Stimulated activated naive CD8-positive, alpha-beta T cell treated with anti-CD3 and anti-CD28 coated beads, Interleukin-15, Interleukin-2, amounts not matched to agents 100 U/mL and 50 U/mL, for 24 hours (primary cell): ENCODE data around the gene TCOF1.

Experiments
- ATAC-seq: fragments of 150-1000 bp; cut with Tn5 transposase; one replicate; pipeline ENCODE4 v1.10.0; 2021
- DNase-seq: peaks from one replicate; pipeline ENCODE4 v3.0.0; 2021

Gene TCOF1

DNA sequence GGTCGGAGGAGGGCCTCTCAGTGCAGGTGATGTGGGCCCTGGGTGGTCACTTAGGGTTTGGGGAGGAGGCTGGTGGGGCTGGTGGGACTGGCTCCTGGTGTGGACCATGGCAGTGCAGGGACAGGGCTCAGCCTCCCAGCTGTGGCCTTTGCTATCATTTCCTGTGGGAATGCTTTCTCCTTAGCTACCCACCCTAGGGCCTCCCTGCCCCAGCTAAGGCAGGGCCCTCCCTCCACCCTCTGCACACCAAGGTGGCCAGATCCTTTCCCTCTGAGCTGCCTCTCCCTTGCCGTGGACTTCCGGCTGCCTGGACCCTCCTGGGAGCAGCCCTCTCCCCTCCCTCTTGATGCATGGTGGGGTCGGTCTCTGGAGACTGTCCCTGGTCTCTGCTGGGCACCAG lies 32.1 kb upstream of the TCOF1 start:
- no peak for DNase-seq
- ATAC-seq, result no peak

DNA sequence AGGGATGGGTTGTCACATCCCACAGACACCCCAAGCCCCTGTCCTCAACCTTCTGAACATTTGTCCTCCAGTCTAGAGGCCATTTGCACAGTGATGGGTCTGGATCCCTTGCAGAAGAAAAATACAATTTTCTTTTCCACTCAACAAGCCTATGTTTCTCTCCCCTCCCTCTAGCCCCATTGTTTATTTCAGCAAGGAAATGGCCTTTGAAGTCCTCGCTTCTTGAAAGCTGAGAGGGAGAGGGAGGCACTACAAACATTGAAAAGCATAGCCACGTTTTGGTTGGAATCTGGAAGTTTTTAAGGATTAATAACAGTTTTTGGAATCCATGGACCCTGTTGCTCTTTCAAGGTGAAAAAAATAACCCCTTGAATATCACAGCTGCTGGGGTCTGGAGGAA lies 30.8 kb upstream of the TCOF1 start:
- no peak for ATAC-seq
- DNase-seq, result no peak

DNA sequence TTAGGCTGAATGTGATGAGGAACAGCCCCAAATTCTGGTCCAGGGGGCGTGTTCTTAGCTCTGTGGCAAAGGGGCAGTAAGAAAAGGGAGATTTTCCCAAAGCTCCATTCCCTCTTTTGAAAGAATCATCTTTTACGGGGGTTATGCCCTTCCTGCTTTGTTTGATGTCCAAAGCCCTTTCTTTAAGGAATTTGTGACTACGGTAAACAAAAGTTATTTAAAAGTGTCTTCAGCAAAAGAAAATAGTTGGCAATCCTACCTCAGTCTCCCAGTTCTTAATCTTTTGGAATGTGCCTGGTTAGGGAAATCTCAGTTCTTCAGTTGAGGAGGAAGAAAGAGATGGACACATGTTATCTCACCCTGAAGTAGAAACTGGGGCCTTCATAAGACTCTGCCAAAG lies 30.4 kb upstream of the TCOF1 start:
- ATAC-seq (no peak), DNase-seq (no peak)

DNA sequence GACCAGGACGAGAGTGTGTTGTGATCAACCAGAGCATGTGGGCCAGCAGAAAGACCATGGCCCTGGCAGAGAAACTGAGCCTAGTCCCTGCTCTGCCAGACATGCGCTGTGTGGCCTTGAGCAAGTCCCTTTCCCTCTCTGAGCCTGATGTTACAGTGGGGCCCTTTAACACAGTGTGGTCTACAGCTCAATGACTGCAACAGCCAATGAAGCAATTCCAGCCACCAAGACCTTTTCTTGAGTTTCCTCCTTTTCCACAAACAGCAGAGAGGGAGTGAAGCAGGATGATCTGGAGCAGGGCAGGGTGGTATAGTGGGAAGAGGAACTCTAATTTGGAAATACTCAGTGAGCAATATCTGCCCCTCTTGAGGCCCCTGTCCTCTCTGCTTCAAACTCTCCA lies 29.0 kb upstream of the TCOF1 start:
- no peak for ATAC-seq
- no peak for DNase-seq

DNA sequence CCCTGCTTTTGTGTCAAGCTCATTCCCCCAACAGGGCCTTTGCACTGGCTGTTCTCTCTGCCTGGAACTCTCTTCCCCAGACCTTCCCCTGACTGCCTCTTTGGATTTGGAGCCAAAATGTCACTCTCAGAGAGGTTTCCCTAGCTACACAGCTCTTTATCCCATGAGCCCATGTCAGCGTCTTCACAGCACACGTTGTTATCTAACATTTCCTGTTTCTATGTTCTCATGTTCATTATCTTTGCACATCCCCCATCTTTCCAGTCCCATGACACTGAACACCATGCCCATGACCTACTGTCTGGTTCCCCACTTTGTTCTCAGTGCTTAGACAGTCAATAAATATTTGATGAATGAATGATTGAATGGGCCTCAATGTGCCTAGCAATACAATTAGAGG lies 28.5 kb upstream of the TCOF1 start:
- DNase-seq (no peak), ATAC-seq (no peak)

DNA sequence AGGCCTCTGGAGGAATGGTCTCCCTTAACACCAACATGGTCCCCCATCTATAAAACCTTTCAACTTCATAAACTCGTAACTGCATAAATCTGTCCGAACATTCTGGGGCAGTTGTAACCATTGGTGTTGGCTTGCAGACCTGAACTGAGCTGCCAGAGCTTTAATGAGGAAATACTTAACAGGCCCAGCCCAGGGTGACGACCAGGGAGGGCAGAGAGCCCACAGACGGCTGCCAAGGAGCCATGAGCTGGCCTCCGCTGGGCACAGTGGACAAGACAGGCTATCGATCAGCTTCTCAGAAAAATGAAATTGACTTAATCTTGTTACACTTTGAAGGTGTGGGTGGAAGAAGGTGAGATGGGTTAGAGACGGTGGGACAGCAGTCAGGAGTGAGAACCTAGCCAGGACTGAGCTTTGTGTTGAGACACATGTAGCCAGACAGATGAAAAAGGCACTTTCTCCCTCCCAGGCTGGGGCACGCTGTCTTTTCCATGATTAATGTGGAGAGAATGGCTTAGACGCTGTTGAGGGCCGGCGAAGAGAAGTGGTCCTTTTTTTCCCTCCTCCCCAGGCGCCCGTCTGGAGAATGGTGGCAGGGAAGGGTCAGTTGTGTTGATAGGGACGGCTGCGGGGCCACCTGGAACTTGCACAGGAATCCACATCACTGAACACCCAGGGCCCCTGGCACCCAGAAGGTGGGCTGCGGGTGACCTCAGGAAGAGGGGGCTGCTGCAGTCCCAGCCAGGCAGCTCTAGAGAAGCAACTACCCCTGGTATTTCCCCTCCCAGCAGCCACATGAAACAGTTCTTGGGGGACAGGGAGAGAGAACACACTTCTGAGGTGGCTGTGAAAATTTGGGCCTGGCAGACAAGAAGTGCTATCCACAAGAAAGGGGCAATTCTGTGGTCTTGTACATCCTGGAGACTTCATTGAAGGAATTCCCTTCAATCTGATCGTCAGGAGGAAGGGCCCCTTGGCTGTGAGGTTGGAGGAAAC lies 27.3 kb upstream of the TCOF1 start:
- ATAC-seq (peak; percentile 14), DNase-seq (no peak)

DNA sequence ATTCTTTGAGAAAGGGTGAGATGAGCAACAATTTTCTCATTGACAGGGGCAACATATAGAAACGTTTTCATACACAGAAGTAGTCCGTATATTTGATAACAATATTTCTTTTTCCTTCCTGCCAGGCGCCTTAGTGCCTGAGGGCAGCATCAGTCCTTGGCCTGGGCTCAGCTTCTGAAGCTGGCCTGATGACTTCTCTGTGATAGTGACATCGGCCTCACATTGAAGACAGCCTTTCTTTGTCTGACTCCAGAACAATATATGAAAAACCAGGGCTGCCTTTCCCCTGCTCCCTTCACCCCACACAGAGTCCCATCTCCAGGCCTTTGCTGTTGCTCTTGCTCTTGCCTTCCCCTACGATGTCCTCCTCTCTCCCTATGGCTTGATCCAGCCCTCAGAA lies 24.1 kb upstream of the TCOF1 start:
- ATAC-seq (no peak), DNase-seq (no peak)

DNA sequence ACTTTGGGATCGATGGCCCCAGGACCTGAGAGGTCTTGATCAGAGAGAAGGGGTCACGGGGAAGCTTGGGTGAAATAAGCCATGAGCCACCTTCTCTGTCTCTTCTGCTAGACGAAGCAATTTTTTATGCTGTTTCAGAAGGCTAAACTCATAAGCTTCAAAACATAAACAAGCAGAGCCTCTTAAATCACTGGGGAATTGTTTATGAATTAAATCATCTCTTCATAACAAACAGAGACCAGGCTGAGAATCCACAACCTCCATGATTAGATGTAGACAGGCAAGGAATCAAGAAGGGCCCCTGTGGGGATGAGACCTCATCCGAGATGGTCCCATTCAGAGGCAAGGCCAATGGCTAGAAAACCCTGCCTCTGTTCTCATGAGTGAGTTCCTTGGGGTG lies 21.7 kb upstream of the TCOF1 start:
- ATAC-seq (no peak), DNase-seq (no peak)

DNA sequence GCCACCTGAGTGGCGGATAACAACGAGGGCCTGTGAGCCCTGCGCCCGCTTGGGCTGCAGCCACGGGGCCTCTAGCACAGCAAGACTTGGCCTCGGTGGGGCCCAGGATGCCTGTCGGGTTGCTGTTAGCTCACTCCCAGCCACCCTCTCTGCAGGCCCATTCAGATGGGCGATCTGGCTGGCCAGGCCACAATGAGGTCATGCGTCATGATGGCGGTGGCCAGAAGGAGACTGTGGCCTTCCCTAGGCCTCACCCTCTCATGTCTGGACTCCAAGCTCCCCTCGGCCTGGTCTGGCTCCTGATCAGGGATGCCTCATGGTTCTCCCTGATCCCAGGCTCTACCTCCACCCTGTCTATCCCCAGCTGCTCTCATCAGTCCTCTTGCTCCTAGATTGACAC lies 19.0 kb upstream of the TCOF1 start:
- DNase-seq, result no peak
- ATAC-seq, result no peak

DNA sequence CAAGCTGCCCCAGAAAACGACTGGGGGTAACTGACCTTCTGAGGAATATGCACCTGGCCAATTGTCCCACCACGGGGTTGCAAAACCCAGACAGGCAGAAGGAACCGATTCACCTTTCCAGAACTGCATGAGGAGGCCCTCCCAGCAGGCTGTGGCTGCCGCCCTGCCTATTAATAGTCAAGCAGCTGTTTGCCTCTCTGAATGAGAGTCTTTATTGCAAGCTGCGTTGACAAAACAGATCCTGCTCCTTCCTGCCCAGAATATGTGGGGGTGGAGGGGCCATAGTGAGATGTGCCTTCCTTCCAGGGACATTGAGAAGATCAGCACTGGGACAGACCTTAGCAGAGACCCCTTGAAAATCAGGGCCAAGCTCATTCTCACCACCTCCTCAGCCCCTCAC lies 18.3 kb upstream of the TCOF1 start:
- ATAC-seq, result no peak
- DNase-seq, result no peak

DNA sequence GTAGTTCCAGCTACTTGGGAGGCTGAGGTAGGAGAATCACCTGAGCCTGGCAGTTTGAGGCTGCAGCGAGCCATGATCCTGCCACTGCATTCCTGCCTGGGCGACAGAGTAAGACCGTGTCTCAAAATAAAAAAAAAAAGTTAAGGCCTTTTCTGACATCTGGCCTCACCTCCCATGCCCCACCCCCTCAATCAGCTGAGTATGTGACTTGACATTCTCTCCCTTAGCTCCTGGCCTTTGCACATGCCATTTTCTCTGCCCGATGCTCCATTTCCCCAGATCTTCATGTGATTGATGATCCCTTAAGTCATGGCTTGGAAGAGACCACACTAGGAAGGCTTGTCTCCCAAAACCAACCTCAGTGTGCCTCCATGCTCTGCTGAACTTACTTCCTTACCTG lies 17.7 kb upstream of the TCOF1 start:
- no peak for DNase-seq
- no peak for ATAC-seq

DNA sequence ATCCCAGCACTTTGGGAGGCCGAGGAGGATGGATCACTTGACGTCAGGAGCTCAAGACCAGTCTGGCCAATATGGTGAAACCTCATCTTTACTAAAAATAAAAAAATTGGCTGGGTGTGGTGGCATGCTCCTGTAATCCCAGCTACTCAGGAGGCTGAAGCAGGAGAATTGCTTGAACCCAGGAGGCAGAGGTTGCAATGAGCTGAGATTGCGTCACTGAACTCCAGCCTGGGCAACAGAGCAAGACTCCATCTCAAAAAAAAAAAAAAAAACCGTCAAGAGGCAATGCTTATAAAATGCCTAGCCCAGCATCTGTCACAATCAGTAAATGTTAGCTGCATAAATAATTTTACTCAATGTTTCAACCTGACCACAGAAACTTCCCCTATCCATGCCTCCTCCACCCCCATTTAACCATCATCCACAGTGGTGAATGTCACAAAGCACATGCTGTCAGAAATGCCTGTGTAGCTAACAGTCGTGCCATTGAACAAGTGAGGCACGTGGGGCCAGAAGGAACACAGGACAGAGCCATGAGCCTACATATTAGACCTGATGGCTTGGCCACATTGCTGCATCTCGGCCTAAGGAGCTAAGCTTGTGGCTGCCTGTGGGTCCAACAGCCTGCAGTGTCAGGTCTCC lies 16.8 kb upstream of the TCOF1 start:
- ATAC-seq (peak; percentile 86), DNase-seq (no peak)

DNA sequence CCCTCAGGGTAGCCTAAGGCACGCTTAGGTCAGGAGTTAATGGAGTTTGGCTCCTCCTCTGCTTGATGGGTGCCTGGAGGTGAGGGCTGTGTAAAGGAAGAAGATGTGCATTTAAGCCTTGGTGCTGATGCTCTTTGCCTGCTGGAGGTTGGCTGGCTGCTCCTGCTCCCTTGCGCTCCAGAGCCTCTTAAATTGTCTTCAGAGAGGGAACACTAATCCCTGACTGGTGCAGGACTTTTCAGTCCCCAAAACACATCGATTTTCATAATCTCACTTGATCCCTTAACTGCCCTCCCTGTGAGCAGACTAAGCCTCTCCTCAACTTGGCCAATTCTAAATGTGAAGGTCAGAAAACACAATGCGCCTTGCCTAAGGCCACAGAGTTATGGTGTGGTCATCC lies 16.2 kb upstream of the TCOF1 start:
- ATAC-seq (no peak), DNase-seq (no peak)

DNA sequence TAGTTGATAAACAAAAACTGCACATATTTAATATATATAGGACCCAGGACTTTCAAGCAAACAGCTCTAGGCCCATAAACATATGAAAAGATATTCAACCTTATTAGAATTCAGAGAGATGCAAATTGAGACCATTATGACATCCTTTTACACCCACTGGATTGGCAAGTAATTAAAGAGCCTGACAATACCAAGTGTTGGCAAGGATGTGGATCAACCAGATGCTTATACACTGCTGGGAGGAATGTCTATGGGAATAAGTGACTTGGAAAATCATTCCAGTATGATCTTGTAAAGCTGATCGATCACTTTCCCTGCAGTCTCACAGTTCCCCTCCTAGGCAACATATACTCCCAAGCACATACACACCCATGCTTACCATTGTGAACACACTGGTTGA lies 15.5 kb upstream of the TCOF1 start:
- DNase-seq, result no peak
- ATAC-seq, result no peak

DNA sequence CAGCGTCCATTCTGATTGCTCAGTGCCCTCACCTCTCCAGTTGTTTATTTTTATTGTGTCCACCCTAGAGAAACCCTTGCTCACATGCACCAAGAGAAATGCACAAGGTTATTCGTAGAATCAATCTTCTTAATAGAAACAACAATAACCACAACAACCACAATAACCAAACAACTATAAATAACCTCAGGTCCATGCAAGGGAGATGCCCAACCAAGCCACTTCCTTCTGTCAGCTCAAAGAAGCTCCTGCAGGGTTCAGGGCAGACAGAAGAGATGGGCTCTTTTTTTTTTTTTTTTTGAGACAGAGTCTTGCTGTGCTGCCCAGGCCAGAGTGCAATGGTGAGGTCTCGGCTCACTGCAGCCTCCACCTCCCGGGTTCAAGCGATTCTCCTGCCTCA lies 14.9 kb upstream of the TCOF1 start:
- DNase-seq (no peak), ATAC-seq (no peak)

DNA sequence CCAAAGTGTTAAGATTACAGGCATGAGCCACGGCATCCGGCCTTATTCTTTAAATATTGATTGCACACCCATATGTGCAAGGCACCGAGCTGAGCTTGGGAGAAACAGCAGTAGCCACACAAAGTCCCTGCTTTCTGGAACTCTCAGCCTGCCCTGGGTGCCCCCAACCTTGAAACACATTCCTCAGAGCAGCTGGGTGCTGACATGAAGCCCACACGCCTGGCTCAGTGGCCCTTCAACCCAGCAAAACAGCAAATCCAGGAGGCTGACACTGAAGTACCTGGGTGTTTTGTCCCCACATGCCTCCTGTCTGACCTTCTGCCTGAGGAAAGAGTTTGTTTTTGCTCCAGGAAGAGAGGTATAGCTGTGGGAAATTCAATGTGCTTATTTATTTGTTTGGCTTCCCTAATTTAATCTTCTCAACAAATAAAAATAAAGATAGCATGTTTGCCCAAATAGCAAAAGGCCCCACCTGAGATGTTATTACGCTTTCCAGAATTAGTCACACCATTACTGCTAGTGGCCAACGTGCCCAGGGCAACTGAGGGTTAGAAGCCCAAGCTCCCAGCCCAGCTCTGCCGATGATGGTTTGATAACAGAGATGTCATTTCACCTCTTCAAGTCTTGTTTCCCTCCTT lies 13.4 kb upstream of the TCOF1 start:
- ATAC-seq, result no peak
- DNase-seq, result no peak

DNA sequence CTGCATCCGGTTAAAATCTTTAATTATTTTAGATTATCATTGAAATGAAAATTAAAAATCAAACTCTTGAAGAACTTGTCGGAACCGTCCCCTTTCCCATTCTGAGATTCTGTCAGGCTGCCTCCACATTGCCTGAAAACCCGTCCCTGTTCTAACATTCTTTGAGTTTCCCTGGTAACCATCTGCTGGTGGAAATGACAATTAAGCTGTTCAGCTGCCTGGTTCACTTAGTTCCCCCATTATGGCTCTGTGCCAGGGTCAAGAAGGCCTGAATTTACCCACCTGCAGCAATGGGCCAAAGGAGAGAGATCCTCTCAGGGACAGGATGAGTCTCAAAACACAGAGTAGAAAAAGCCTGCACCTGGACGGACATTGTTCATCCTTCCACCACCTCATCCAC lies 11.8 kb upstream of the TCOF1 start:
- ATAC-seq, result no peak

DNA sequence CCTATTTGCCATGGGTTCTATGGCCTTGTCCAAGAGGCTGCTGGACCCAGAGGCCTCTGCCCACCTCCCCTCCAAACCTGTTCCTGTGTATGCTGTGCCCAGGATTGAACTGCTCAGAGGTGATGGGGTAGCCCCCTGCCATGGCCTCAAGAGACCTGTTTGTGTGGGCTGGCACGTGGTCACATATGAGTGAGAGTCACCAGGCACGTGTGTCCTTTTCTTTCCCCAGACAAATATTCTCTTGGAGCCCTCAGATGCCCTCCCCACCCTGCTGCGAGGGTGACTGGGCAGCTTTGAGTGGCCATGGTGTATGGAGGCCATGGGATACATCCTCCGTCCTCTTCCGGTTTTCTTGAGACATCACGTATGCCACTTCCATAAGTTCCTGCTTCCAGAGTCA lies 10.9 kb upstream of the TCOF1 start:
- DNase-seq, result no peak
- ATAC-seq, result no peak

More for the DNA sequence above, 11.8 kb upstream of the TCOF1 start:
- no peak for DNase-seq

DNA sequence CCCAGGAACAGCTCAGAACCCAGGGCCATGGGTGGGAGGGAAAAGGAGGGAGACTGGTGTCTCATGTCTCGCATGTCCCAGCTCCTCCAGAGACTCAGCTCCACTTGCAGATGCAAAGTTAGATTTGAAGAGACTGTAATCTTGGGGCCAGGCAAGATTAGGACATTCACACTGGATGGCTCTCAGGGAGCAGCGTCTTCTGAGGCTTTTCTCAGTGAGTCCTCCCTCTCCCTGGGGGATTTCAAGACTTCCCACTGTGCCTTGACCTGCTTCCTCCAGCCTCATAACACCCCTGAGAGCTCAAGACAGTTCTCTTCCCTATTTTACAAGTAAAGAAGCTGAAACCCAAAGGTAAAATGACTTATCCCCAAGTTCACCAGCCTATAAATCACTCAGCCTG lies 10.5 kb upstream of the TCOF1 start:
- no peak for DNase-seq
- ATAC-seq, result no peak

DNA sequence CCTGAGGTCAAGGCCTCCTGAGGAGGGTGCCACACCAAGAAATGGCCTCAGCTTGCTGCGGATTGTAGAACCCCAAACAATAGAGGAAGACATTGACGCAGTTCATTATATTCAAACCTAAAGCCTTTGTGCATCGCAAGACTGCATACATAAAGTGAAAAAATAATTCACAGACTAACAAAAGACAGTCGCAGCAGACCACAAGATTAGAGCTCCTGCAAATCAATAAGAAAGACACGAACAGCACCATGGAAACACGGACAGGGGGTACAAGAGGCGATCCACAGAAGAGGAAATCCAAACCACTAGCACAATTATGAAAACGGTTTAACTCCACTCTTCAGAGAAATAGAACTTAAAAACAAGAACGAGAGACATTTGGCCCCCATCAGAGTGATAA lies 10.0 kb upstream of the TCOF1 start:
- no peak for DNase-seq
- ATAC-seq, result no peak

DNA sequence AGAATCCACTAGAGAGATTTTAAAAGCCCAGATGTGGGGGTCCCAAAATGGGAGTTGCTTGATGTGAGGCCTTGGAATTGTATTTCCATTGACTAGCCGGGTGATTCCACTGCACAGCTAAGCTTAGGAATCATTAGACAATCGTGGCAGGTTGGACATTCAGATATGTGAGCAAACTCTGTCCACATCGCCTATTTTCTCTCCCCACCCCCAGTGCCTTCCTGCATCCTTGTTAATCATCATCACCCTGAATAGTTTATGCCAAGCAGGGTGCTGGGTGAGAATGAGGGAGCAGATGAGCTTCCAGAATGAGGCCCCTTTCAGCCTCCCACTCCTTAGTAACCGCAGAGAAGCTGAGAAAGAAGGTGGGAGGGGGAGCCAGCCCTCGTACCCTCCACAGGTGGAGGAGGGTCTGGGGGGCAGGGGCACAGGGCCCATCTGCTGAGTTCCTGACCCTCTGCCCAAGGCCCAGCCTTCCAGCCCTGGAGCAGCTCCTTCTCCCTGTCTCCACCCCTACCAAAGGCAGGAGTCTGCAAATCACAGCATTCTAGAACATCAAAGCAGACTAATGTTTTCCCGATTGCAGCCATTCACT lies 7.7 kb upstream of the TCOF1 start:
- DNase-seq (no peak), ATAC-seq (no peak)

DNA sequence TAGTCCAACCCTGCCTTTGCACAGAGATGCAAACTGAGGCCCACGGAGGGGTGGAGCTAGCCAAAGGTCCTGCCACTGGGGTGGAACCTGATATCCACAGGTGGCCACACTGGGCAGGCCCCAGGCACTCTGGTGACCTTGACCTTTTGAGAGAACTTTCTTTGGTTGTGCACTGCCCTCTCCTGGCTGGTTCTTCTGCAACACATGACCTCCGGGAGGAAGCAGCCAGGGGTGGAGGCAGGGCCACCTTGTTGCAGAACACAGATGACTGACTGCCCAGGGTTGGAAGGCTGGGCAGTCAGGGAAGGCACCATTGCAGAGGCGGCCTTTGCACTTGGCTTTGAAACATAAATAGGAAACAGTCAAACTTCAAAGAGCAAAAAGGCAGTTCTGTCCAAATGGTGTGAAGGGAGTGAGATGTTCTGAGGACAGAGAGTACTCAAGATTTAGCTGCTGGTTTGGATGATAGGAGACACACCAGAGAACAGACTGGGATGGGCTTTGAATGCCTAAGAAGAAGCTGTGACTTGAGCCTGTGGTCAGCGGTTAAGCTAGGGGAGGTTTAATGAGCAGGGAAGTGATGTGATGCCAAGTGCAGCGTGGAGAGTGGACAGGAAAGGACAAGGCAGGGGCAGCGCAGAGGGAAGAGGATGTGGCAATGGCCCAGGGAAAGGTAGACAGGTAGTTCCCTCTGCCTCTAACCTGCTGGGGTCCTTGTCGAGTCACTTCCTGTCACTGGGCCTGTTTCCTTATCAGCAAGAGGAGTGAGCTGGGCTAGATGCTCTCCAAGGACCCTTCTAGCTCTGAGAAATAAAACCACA lies 6.8 kb upstream of the TCOF1 start:
- DNase-seq, result peak; percentile 65
- ATAC-seq, result peak; percentile 84
